PC-9 (cell line): ENCODE results near the gene GRM1.

Experiments used
- CTCF ChIP-seq: fragments of 200-600 bp; sonication (generic); conservative IDR thresholded peaks from 2 replicates; pipeline ENCODE4 v1.6.1; 2017; ENCODE audit warnings: mixed run types, antibody characterized with exemption, mild to moderate bottlenecking, moderate library complexity
- EZH2 ChIP-seq: fragments of 200-600 bp; sonication (generic); IDR thresholded peaks from 2 replicates; pipeline ENCODE4 v1.8.0; 2017; ENCODE audit warnings: antibody characterized with exemption, low read depth

DNA sequence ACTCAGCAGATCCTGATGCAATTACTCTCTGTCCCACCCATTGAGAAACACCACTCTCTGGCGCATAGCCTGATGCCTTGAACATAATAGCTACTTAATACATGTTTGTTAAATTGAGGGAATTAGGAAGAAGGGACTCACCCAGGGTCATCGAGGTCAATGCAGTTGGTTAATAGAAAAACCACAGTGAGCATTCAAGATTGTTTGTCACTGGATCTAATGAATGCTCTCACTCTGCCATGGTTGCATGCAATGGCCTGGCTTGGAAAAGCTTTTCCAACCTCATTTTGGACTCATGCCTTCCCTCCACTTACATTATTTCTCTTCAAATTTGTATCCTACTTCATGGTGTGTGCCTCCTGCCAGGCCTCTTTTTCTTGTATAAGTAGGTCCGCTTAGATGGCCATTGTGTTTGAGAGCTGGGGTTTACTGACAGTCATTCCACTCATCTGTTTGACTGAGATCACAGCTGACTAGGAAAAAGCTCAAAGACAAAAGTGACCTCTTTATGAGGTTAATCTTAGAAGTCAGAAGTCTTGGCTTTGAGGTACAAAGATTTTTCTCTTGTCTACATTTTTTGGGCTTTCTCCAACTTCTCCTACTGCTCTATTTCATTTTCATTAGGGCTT is 360.0 kb downstream of the GRM1 start:
- TF ChIP-seq CTCF, result no peak
- TF ChIP-seq EZH2, result no peak
